K562 (cell line): ENCODE data around the gene FARP1. TPM values are rescaled to one million over a fixed set of nuclear protein-coding genes. Genes with fewer than 3 reads are reported as not detected.

ENCODE experiments used
- CBX5 ChIP-seq: IDR thresholded peaks from 2 replicates; pipeline ENCODE4 v1.6.1; 2014; ENCODE audit warnings: low read depth, borderline replicate concordance
- NCOA1 ChIP-seq: fragments of 450-650 bp; IDR thresholded peaks from 2 replicates; pipeline ENCODE4 v1.6.1; 2016; ENCODE audit warnings: low read depth
- PML ChIP-seq: IDR thresholded peaks from 2 replicates; pipeline ENCODE4 v1.6.1; 2012; ENCODE audit warnings: low read length, inconsistent platforms
- polyA plus RNA-seq, 8 experiments: library from polyadenylated mRNA; depleted of rRNA in 4 of 8; stranded (reverse) in 5 of 8; unstranded in 3 of 8; fragments of >200 nt; fragmentation: Nextera tagmentation in 2 of 8; fragmentation: Illumina TruSeq in 1 of 8; extraction: Ambion mirVana in 2 of 8; extraction: Trizol in 1 of 8; gene quantifications; 2 replicates each; pipeline versions ENCODE4 v1.2.1 to v1.2.3, GENCODE V29; 2011 to 2014; ENCODE audit warnings: inconsistent platforms in 1 of 8, missing spikeins in 1 of 8
- total RNA-seq, 7 experiments: library from RNA; depleted of rRNA in 6 of 7; stranded (reverse); fragments of >200 nt in 6 of 7; fragmentation: Illumina TruSeq in 2 of 7; extraction: Trizol in 2 of 7; gene quantifications; 2 replicates each; pipeline versions ENCODE4 v1.2.1 to v1.2.3, GENCODE V29; 2011 to 2021; ENCODE audit warnings: low replicate concordance in 1 of 7
- TF ChIP-seq, protein P1 (sequence below): fragments of 450-650 bp; IDR thresholded peaks from 2 replicates; pipeline ENCODE4 v1.6.1; 2016; ENCODE audit warnings: low read depth
- TF ChIP-seq, protein P2 (sequence below): fragments of 250-450 bp; sonication (Bioruptor Pico); IDR thresholded peaks from 2 replicates; pipeline ENCODE4 v1.9.0; 2021; ENCODE audit warnings: mild to moderate bottlenecking

Gene FARP1
- total and polyA plus RNA-seq, 9 of the 15 experiments (the other 6 are each of a cell fraction or from before 2014, with no cell fraction given): 0.03 to 0.29 (median 0.05) TPM; not detected in 3

DNA sequence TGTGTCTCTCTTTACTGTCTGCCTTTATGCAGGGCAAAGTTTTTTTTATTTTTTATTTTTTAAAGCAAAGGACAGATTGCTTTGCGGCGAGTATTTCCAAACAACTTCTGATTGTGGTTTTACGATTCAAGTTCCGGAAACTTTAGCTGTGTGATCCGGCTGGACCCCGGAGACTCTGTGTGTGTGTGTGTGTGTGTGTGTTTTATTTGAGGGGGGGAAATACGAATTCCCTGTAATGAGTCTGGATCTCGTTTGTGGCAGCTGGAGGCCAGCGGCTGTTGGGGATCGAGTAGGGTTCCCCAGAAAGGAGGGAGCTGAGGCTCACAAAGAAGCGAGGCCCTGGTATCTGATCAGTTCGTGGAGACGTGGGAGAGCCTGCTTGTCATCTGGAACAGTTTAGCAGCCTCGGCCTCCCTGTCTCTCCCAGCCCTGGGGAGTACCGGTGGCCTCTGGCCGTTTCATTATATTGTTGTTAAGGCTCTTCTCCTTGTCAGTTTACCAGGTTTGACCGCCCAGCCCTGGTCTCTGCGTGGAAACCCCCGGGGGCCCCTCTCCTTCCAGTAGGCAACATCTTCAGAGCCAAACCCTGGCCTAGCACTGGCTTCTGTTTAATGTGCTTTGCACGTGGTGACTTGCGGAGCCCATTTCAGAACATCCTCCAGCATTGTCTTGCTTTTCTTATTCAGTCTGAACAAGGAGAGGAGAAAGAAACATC is 1.3 kb downstream of the FARP1 start (continued):
- TF ChIP-seq, protein P1, sequence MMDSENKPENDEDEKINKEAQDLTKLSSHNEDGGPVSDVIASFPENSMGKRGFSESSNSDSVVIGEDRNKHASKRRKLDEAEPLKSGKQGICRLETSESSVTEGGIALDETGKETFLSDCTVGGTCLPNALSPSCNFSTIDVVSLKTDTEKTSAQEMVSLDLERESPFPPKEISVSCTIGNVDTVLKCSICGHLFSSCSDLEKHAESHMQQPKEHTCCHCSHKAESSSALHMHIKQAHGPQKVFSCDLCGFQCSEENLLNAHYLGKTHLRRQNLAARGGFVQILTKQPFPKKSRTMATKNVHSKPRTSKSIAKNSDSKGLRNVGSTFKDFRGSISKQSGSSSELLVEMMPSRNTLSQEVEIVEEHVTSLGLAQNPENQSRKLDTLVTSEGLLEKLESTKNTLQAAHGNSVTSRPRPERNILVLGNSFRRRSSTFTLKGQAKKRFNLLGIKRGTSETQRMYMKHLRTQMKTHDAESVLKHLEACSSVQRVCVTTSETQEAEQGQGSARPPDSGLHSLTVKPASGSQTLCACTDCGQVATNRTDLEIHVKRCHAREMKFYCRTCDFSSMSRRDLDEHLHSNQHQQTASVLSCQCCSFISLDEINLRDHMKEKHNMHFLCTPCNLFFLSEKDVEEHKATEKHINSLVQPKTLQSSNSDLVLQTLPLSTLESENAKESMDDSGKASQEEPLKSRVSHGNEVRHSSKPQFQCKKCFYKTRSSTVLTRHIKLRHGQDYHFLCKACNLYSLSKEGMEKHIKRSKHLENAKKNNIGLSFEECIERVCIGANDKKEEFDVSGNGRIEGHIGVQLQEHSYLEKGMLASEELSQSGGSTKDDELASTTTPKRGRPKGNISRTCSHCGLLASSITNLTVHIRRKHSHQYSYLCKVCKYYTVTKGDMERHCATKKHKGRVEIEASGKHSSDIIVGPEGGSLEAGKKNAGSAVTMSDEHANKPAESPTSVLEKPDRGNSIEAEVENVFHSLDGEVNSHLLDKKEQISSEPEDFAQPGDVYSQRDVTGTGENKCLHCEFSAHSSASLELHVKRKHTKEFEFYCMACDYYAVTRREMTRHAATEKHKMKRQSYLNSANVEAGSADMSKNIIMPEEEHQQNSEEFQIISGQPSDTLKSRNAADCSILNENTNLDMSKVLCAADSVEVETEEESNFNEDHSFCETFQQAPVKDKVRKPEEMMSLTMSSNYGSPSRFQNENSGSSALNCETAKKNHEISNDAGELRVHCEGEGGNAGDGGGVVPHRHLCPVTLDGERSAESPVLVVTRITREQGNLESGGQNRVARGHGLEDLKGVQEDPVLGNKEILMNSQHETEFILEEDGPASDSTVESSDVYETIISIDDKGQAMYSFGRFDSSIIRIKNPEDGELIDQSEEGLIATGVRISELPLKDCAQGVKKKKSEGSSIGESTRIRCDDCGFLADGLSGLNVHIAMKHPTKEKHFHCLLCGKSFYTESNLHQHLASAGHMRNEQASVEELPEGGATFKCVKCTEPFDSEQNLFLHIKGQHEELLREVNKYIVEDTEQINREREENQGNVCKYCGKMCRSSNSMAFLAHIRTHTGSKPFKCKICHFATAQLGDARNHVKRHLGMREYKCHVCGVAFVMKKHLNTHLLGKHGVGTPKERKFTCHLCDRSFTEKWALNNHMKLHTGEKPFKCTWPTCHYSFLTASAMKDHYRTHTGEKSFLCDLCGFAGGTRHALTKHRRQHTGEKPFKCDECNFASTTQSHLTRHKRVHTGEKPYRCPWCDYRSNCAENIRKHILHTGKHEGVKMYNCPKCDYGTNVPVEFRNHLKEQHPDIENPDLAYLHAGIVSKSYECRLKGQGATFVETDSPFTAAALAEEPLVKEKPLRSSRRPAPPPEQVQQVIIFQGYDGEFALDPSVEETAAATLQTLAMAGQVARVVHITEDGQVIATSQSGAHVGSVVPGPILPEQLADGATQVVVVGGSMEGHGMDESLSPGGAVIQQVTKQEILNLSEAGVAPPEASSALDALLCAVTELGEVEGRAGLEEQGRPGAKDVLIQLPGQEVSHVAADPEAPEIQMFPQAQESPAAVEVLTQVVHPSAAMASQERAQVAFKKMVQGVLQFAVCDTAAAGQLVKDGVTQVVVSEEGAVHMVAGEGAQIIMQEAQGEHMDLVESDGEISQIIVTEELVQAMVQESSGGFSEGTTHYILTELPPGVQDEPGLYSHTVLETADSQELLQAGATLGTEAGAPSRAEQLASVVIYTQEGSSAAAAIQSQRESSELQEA: no peak
- TF ChIP-seq, protein P2, sequence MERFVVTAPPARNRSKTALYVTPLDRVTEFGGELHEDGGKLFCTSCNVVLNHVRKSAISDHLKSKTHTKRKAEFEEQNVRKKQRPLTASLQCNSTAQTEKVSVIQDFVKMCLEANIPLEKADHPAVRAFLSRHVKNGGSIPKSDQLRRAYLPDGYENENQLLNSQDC (CRISPR knock-in tag): no peak
- no peak for TF ChIP-seq CBX5
- no peak for TF ChIP-seq PML
- TF ChIP-seq NCOA1: no peak
- TF ChIP-seq, all 486 proteins: peak for 0
